Stimulated activated CD8-positive, alpha-beta memory T cell treated with anti-CD3 and anti-CD28 coated beads, Interleukin-7, amount 100 ng/mL, for 1 hour (primary cell): ENCODE data around the gene THAP10.
"Not testable (repeated sequence)": the region's sequence is repeated elsewhere in the genome, so short reads cannot be mapped to it uniquely, and the experiment has no call there.

Source experiments
- DNase-seq, 2 donors: peaks; one replicate each; pipeline ENCODE4 v3.0.0-alpha.2; 2020; ENCODE audit warnings: low read depth in 2 of 2

THAP10 gene

DNA sequence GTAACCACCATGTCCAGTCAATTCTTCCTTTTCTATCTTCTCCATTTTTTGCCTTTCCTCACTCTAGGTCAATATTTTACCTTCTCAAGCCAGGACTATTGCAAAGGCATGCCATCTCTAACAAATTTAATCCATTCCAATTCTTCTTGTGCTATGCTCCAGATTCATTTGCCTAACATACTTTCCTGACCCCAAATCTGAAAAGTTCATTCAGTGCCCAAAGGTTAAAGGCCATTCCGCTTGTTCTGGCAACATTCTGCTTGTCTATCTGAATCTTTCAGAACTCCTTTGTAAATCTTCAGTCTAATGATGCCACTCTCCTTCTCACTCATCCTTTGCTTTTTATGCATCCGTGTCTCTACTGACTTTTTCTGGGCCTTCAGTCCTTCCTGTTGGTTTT, 15.6 kb downstream of the THAP10 start:
- DNase-seq = no peak

DNA sequence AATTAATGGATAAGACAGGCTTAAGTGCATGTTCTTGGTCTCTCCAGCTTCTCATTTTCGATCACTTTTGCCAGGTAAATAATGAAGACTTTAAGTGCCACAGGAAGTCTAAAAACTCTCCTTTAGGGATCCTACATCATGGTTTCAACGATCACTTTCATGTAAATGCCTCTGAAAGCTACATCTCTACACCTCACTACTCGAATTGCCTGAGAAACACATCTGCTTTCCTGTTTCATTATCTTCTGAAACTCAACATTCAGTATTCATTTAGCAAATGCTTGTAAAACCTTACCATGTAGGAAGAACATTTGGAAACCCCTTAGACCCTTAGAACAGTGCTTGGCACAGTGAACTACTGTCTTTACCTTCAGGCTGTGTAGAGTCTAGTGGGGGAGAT, 16.2 kb downstream of the THAP10 start:
- no peak for DNase-seq

DNA sequence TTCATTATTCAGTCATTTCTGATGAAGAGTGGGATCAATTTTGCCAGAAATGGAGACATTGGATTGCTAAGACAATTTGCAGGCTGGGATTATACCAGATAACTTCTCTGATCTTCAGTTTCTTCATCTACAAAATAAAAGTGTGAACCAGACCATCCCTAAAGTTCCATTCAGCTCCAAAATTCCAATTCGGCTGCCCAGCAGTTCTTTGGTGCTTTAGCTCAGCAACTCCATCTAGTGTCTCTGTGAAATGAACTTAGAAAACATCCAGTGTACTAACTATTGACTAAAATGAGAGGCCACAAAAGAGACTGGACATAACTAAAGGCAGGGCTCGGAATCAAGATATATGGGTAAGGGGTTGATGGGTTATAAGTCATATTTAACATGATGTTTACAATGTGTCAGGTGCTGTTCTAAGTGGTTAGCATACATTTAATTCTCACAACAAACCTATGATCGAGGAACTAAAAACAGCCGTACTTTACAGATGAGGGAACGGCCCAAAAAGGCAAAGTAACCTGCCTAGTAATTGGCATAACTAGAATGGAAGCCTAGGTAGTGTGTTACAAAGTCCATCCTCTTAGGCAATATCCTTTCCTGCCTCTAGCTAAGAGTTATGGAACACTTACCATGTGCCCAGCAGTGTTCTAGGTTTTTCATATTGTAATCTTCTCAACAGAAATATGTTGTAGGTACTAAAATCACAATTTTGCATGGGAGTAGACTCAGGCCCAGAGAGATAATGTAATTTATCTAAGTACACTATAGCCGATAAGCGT, 17.0 kb downstream of the THAP10 start:
- no peak for DNase-seq

DNA sequence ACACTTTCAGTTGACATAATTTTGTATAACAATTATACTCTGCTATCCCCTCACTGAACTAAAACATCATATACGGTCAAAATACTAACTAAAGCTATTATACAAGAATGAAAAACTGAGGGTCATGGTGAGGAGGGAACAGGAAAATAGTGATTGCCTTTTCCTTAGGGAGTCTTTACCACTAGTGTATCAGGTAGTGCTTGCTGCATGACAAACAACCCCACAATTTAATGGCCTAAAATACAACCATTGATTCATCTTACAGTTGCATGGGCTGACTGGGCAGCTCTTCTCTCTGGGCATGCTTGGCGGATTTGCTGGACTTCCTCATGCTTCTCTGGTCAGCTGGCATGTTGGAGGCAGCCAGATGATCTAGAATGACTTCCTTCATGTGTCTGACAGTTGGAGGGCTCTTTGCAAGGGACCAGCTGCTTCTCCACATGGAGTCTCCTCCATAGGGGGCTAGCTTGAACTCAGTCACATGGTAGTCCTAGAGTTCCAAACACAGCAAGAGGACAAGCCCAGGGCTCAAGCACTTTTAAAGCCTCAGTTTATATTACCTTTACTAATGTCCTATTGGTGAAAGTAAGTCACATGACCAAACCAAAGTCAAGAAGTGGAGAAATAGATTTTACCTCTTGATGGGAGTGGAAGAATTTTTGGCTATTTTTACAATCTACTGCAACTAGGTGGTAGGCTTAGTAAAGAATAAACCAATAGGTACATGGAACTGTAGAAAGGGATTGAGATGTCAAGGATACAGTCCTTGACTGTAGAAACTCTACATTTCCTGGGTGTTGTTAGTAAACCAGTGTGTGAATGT, 18.8 kb downstream of the THAP10 start:
- no peak for DNase-seq

DNA sequence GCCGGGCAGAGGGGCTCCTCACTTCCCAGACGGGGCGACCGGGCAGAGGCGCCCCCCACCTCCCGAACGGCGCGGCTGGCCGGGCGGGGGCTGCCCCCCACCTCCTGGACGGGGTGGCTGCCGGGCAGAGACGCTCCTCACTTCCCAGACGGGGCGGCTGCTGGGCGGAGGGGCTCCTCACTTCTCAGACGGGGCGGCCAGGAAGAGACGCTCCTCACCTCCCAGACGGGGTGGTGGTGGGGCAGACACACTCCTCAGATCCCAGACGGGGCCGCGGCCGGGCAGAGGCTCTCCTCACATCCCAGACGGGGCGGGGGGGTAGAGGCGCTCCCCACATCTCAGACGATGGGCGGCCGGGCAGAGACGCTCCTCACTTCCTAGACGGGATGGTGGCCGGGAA, 20.7 kb downstream of the THAP10 start:
- DNase-seq = not testable (repeated sequence)

DNA sequence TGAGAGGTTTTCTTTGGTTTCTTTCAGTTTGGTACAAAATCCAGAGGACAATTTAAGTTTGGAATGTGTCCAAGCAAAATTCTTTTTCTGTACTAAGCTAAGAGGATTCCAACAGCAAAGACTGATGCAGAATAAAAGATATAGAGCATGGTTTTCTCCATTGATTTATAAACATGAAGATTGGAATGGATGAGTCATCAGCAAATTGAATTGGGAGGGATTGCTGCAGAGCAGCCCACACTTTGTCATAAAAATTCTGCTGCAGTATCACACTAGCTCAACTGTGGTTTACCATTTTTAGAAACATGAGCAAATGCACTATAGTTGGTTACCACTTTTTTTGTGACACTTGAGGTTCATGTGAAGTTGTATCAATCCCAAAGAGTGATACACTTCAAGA, 22.2 kb downstream of the THAP10 start:
- DNase-seq = no peak

DNA sequence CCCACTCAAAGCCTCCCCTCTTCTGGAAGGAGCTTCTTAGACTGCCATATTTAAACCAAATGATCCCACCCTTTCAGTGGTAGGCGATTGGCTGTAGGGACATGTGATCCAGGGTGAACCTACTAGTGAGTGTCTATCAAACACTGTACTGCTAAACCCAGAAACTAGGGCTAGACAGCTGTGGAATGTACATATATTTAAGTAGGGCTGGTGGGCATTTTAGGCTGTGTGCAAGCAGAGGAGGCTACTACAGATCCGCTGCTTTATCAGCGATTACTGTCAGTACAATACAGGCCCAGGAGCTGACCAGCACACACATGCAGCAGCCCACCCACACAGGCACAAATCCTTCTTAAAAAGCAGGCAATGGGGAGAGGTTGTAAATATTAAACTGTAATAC, 22.9 kb downstream of the THAP10 start:
- DNase-seq = no peak

DNA sequence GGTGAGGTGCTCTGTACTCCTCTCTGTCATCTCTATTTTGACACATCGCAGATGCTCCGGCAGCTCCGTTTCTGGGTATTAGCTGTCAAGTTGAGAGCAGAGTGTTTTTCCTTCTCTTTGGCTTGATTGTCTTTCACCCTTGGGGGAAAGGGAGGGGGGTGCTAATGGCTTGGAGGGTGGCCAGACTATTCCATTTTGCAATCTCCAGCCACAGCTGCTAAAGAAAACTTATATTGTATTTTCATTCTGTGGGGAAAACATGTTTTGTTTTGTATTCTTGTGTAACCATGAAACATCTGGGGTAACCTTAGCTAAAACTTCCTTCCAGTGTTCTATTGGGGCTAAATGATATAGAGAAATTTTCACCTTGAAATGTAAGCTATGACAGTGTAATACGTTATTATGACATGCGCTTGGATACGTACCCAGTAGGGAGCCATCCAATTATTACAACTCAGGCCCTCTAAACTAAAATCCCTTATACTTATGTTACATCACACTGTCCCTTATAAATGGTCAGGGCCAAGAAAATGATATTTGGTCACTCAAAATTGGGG, 24.2 kb downstream of the THAP10 start:
- no peak for DNase-seq

DNA sequence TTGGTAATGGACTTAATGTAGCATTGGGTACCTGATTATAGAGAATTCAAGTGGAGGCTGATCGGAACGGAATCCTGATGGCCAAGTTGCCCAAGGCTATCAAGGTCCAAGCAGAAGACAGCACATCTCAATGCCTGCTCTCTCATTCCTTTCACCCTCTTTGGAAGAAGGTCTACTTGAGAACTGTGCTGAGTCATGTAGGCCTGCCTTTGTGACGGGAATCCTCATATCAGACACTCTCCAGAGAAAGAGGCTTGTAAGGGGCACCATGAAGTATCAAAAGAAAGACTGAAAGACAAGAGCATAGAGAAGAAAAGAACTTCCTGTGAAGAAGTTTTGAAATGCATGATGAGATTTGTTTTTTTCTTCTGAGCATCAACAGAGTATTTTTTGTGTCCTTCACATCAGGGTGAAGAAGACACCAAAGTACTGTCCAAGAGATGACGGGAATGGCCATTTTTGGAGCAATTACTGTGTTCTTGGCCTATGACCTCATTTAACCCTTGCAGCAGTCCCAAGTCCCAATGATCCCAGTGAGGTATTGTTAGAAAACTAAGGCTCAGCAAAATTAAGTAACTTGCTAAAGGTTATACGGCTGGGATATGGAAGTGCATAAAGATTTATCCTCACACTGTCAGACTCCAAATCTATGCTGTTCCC, 25.1 kb downstream of the THAP10 start:
- no peak for DNase-seq

DNA sequence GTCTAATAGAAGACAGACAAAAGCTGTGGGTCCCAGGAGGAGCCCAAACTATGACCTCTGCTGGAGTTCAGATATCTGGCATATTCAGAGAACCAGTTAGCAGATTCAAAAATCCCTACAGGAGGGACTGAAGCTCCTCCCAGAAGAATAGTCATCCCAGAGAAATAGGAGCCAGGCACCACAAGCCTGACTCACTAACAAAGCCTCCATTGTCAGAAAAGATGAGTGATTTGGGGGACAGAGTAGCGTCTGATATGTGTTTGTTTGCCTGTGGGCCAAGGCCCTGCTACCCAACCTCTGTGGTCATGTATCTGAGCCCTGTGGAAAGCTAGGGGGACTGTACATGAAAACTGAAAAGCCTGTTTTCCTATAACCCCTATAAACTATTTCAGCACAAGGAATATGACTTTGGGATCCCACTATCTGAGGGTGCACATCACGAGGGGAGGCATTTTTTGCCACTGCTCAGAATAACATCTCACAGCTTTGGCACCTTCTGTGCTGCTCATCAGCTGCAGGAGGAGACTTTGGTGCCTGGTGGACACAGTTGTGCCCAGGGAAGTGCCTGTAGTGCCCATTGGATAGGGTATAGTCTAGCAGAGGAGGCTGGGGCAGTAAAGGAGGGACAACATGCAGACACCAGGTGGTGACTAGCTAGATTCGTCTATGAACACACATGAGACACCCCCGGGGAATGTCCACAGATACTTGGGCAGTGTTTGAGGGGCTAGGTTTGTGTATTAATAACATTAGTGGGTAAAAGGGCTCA, 28.6 kb downstream of the THAP10 start:
- DNase-seq = no peak

DNA sequence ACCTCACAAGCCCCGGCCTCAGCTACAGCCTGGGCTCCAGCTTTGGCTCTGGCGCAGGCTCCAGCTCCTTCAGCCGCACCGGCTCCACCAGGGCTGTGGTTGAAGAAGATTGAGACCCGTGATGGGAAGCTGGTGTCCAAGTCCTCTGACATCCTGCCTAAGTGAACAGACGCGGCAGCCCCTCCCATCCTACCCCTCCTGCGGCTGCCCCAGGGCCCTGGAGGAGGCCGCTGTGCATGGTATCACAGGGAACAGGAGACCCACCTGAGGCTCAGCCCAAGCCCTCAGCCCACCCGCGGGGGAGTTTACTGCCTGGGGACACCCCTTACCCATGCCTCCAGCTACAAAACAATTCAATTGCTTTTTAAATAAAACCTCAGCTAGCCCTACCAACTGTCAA, 32.2 kb downstream of the THAP10 start:
- no peak for DNase-seq

DNA sequence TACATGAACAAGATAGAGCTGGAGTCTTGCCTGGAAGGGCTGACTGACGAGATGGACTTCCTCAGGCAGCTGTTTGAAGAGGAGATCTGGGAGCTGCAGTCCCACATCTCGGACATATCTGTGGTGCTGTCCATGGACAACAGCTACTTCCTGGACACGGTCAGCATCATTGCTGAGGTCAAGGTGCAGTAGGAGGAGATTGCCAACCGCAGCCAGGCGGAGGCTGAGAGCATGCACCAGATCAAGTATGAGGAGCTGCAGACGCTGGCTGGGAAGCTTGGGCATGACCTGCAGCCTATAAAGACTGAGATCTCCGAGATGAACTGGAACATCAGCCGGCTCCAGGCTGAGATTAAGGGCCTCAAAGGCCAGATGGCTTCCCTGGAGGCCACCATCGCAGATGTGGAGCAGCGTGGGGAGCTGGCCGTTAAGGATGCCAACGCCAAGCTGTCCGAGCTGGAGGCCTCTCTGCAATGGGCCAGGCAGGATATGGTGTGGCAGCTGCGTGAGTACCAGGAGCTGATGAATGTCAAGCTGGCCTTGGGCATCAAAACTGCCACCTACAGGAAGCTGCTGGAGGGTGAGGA, 32.8 kb downstream of the THAP10 start:
- no peak for DNase-seq

DNA sequence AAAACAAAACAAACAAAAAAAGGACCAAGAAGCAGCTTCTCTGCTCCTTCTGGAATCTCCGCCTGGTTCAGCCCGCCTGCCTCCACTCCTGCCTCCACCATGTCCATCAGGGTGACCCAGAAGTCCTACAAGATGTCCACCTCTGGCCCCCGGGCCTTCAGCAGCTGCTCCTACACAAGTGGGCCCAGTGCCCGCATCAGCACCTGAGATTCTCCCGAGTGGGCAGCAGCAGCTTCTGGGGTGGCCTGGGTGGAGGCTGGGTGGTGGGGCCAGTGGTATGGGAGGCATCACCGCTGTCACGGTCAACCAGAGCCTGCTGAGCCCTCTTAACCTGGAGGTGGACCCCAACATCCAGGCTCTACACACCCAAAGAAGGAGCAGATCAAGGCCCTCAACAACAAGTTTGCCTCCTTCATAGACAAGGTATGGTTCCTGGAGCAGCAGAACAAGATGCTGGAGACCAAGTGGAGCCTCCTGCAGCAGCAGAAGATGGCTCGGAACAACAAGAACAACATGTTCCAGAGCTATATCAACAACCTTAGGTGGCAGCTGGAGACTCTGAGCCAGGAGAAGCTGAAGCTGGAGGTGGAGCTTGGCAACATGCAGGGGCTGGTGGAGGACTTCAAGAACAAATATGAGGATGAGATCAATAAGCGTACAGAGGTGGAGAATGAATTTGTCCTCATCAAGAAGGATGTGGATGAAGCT, 33.5 kb downstream of the THAP10 start:
- not testable (repeated sequence) for DNase-seq

DNA sequence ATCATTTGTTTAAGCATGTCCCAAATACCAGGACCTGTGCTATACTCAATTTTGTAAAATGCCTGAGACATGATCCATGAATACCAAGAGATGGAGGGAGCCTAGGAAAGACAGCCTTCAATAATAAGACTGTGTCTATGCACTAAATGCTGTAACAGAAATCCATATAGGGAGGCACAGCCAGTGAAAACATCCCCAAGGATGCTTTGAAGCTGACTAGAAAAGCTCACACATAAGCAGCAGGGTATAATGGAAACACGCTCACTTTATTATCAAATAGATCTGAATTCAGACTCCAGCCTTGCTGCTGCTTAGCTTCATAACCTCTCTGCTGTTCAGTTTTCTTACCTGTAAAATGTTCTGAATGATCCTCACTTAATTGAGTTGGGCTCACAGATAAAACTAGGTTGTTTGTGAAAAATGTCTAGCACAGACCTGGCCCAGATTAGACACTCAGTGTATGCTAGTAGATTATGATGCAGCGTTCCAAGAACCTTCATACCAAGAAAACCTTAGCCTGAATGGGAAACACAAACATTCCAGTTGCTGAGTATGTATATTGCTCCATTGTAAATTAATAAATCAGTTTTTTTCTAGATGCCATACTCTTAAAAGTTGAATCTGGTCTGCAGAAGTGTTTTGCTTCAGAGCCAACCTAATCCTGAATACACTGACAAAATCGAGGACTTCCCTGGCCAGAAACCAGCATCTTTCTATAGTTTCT, 34.5 kb downstream of the THAP10 start:
- DNase-seq = no peak

DNA sequence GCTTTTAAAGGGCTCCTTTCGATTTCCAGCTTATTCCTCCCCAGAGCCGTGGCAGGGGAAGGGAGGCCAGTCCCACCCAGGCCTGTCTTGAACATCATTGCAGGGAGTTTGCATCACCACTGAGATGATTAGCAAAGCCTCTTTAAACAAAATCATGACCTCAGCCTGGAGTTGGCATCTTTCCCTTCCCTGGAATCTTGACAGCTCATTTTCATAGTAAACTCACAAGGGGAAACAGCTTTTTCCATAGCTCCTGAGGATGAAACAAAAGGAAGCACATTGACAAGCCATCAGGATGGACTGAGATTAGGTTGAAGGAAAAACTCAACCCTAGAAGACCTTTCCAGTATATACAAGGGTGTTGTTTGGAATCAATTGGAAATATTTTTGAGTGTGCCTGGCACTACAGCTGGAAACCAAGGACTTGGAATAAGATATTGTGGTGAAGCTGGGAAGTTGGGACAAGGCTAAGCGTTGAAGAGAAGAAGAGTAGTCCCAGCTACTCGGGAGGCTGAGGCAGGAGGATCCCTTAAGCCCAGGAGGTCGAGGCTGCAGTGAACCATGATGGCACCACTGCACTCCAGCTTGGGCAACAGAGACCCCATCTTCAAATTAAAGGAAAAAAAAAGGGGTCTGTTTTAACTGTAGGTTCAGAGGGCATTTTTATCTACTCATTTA, 35.2 kb downstream of the THAP10 start:
- no peak for DNase-seq

DNA sequence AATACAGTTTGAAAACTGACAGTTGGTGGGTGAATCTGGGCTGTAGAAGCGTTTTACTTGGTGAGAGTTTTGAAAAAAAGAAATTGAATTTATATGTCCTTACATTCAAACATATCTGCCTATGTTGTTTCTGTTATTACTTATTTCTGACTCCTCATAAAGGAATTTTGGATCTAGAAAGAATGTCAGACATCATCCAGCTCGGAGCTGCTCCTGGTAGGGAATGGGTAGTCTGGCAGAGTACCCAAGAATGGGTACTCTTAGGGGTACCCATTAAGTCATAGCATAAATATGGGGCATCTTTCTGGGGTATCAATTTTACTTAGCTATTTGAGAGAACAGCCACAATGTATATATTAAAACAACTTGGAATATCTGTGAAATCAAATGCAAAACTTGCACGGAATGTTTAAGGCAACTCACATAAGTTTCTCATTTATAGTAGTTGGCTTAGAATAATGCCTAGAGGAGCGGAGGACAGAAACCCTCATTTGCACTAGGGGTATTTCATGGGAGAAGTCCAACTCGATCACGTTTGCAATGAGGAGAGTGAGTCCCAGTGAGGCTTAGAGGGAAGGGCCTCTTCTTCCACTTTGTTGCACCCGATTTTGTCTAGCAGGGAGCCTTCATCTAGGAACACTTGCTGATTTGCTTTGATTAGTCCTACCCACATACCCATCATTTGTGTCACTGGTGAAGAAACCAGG, 35.9 kb downstream of the THAP10 start:
- no peak for DNase-seq

DNA sequence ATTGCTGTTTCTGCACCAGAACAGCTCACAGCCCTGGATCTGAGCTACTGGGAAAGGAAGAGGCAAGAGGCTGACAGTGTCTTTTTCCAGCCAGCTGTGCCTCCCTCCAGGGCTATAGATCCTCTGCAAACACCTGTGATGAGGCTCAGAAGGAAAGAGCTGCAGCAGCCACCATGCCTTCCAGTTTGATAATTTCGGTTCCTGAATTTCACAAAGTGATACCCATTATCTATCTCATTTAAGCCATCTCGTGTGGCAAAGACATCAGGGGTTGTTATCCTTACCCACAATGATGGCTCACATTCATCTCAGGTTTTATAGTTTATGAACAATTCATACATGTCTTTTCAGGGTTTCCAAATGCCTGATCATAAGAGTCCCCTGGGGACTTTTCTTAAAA, 36.5 kb downstream of the THAP10 start:
- no peak for DNase-seq

DNA sequence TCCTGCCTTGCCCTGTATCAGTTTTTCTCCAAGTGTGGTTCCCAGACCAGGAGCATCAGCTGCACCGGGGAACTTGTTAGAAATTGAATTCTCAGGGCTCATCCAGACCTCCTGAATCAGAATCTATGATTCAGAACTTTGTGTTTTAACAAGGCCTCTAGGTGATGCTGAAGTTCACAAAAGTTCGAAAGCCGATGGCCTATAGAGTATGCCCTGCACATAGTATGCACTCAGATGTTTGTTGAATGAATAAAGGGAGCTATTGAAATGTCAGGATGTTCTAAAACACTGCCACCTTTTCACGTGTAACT, 37.6 kb downstream of the THAP10 start:
- DNase-seq = no peak
